HCT116 (cell line): Measurements from ENCODE around the gene ESPN. TPM values are rescaled to one million over a fixed set of nuclear protein-coding genes. Genes with fewer than 3 reads are reported as not detected.
A peak's percentile ranks its signal among the peaks of the same experiment; 100 is the strongest.

Experiments
- ATAC-seq: fragments of 200-7000 bp; cut with Tn5 transposase; 2 replicates; pipeline ENCODE4 v1.9.1; 2020; ENCODE audit warnings: mild to moderate bottlenecking, moderate library complexity
- BruUV-seq: library from RNA; stranded (reverse); fragments of 400-500 nt; replicated peaks from 2 replicates; lab custom pipeline; 2021; lab: Mats Ljungman, UMichigan
- CTCF ChIA-PET: fragments of 300-600 bp; sonication (Branson Sonifier 250); formaldehyde crosslinking; loops from one replicate; lab custom pipeline; 2021; ENCODE audit warnings: antibody characterized with exemption; lab: Charles Lee
- POLR2A ChIA-PET: fragments of 300-600, 350-600 bp; sonication (Branson Sonifier 250); formaldehyde crosslinking; loops from one replicate; lab custom pipeline; 2021; ENCODE audit warnings: antibody characterized with exemption; lab: Charles Lee
- RAD21 ChIA-PET, 2 experiments: fragments of 300-600 bp; sonication (Branson Sonifier 250); formaldehyde crosslinking; loops; one replicate each; lab custom pipeline; 2023; ENCODE audit warnings: low total read pairs in 2 of 2; ENCODE audit not compliant: uncharacterized antibody in 2 of 2, unreplicated experiment in 2 of 2, low non-redundant PET in 1 of 2; lab: Charles Lee
- DNase-seq: peaks from one replicate; pipeline ENCODE4 v3.0.0-alpha.2; 2010; ENCODE audit warnings: low read depth, low spot score
- H2AFZ ChIP-seq: fragments of 200-600 bp; shearing (Covaris generic), sonication (generic); 2 replicates; pipeline ENCODE4 v1.6.1; 2017; ENCODE audit warnings: low read depth, mixed run types, mixed read lengths, antibody characterized with exemption, low read length; ENCODE audit not compliant: poor library complexity, severe bottlenecking
- H3K27ac ChIP-seq: 2 replicates; pipeline ENCODE4 v1.5.1; 2012; ENCODE audit warnings: low read depth, low read length
- H3K27me3 ChIP-seq: fragments of 200-600 bp; sonication (generic); 2 replicates; pipeline ENCODE4 v1.6.1; 2016; ENCODE audit warnings: mixed run types, low read length, mixed read lengths; ENCODE audit not compliant: insufficient read depth
- H3K36me3 ChIP-seq, 2 experiments: fragments of 200-500 bp in 1 of 2; fragments of 200-600 bp in 1 of 2; sonication (Bioruptor generic) in 1 of 2; sonication (generic) in 1 of 2; 2 replicates each; pipeline versions ENCODE4 v1.5.1 to v1.6.1; 2014 to 2016; ENCODE audit warnings: low read length in 2 of 2, inconsistent platforms in 1 of 2, mixed read lengths in 1 of 2, mixed run types in 1 of 2; ENCODE audit not compliant: insufficient read depth in 2 of 2, control insufficient read depth in 1 of 2
- H3K4me1 ChIP-seq, 2 experiments: fragments of 200-600 bp in 1 of 2; sonication (generic) in 1 of 2; 2 replicates each; pipeline versions ENCODE4 v1.5.1 to v1.6.1; 2012 to 2017; ENCODE audit warnings: low read length in 2 of 2, inconsistent platforms in 1 of 2, mild to moderate bottlenecking in 1 of 2, mixed read lengths in 1 of 2, mixed run types in 1 of 2, moderate library complexity in 1 of 2; ENCODE audit not compliant: insufficient read depth in 2 of 2, control insufficient read depth in 1 of 2
- H3K4me2 ChIP-seq: fragments of 200-600 bp; sonication (generic); 2 replicates; pipeline ENCODE4 v1.6.1; 2017; ENCODE audit warnings: mixed run types, low read length, mixed read lengths
- H3K4me3 ChIP-seq, 2 experiments: fragments of 200-600 bp in 1 of 2; sonication (generic) in 1 of 2; replicated peaks in 1 of 2; 2 replicates each; pipeline ENCODE4 v1.5.1; 2011 to 2016; ENCODE audit warnings: low read length in 2 of 2, control low read depth in 1 of 2, low read depth in 1 of 2, mild to moderate bottlenecking in 1 of 2, mixed read lengths in 1 of 2, mixed run types in 1 of 2
- H3K79me2 ChIP-seq: fragments of 200-600 bp; sonication (generic); 2 replicates; pipeline ENCODE4 v1.6.1; 2017; ENCODE audit warnings: mild to moderate bottlenecking, mixed run types, low read length, moderate library complexity, mixed read lengths; ENCODE audit not compliant: insufficient read depth
- H3K9ac ChIP-seq: fragments of 200-600 bp; sonication (generic); 2 replicates; pipeline ENCODE4 v1.6.1; 2016; ENCODE audit warnings: low read length, mixed read lengths
- H3K9me2 ChIP-seq: fragments of 200-600 bp; sonication (generic), shearing (Covaris generic); 2 replicates; pipeline ENCODE4 v1.6.1; 2017; ENCODE audit warnings: mixed run types, mild to moderate bottlenecking, moderate library complexity; ENCODE audit not compliant: insufficient read depth
- H3K9me3 ChIP-seq, 2 experiments: fragments of 200-500 bp in 1 of 2; fragments of 200-600 bp in 1 of 2; sonication (Bioruptor generic) in 1 of 2; sonication (generic) in 1 of 2; 2 replicates each; pipeline ENCODE4 v1.6.1; 2014 to 2017; ENCODE audit warnings: low read length in 2 of 2, mixed read lengths in 2 of 2, inconsistent platforms in 1 of 2, low read depth in 1 of 2, mild to moderate bottlenecking in 1 of 2, mixed run types in 1 of 2, moderate library complexity in 1 of 2; ENCODE audit not compliant: control insufficient read depth in 1 of 2, insufficient read depth in 1 of 2
- H4K20me1 ChIP-seq: fragments of 200-600 bp; sonication (generic), shearing (Covaris generic); 2 replicates; pipeline ENCODE4 v1.6.1; 2017; ENCODE audit warnings: mixed run types, mild to moderate bottlenecking, moderate library complexity; ENCODE audit not compliant: insufficient read depth
- CBX3 ChIP-seq: IDR thresholded peaks from 2 replicates; pipeline ENCODE4 v1.6.1; 2012; ENCODE audit warnings: low read depth
- REST ChIP-seq: IDR thresholded peaks from 2 replicates; pipeline ENCODE4 v1.6.1; 2012; ENCODE audit warnings: low read depth
- SIN3A ChIP-seq: IDR thresholded peaks from 2 replicates; pipeline ENCODE4 v1.6.1; 2012; ENCODE audit warnings: low read depth
- TCF7L2 ChIP-seq: IDR thresholded peaks from 2 replicates; pipeline ENCODE4 v1.7.0; 2011; ENCODE audit warnings: borderline replicate concordance, inconsistent platforms; ENCODE audit not compliant: insufficient read depth, insufficient read length; ENCODE audit errors: extremely low read depth
- ZNF274 ChIP-seq: fragments of 200-500 bp; sonication (Bioruptor generic); IDR thresholded peaks from 2 replicates; pipeline ENCODE4 v1.6.1; 2014; ENCODE audit warnings: mild to moderate bottlenecking, low read depth, low read length, inconsistent platforms
- intact Hi-C: fragments of 100-400 bp; cut with micrococcal nuclease; formaldehyde crosslinking; loops from 2 replicates; pipeline ENCODE4 v1.10.0; 2022
- total RNA-seq: library from RNA; stranded (reverse); gene quantifications from one replicate; pipeline ENCODE4 v1.2.1, GENCODE V29; 2021; ENCODE audit not compliant: unreplicated experiment

ESPN gene
- total RNA-seq, 1 experiment from 2014 or later = 114 TPM

GRCh38 chr1:6441586-6441985 is 17.0 kb downstream of the ESPN start:
- no peaks in the 10 kb centered on the region for H3K27me3 ChIP-seq
- no peaks in the 10 kb centered on the region for H4K20me1 ChIP-seq
- ChIA-PET RAD21 (no interaction called here), CTCF (interaction anchor here (1.4 to 6.5 kb wide), 3 partner anchors 11 to 205 kb away, joined by 5 to 105 read pairs (median 7); partner anchors contain the start of gene ICMT), POLR2A (no interaction called here)
- TF ChIP-seq TCF7L2 (no peak), SIN3A (no peak), CBX3 (no peak), REST (no peak), ZNF274 (no peak)
- H2AFZ ChIP-seq = no peak overlapping the region
- BruUV-seq = TSS peak; percentile 28
- peaks cover 14 to 43% of the 10 kb centered on the region in 2 experiments for H3K4me1 ChIP-seq
- H3K9me3 ChIP-seq = no peaks in the 10 kb centered on the region
- ATAC-seq = no peak
- H3K4me2 ChIP-seq = no peak overlapping the region
- H3K27ac ChIP-seq = no peak overlapping the region
- no peaks in the 10 kb centered on the region for H3K9me2 ChIP-seq
- H3K9ac ChIP-seq = no peak overlapping the region
- H3K79me2 ChIP-seq = no peaks in the 10 kb centered on the region; the same call in 1 of the 2 replicates
- intact Hi-C loops = loop anchor here (10.0 kb wide), 1 partner anchor 773 kb away; no protein-coding TSS in a partner anchor
- DNase-seq = no peak
- H3K4me3 ChIP-seq = no peak overlapping the region
- H3K36me3 ChIP-seq = no peaks in the 10 kb centered on the region
